RPMI7951 (cell line): ENCODE measurements around the gene CATSPER4. TPM values are rescaled to one million over a fixed set of nuclear protein-coding genes. Genes with fewer than 3 reads are reported as not detected.
"Not testable (repeated sequence)": the region's sequence is repeated elsewhere in the genome, so short reads cannot be mapped to it uniquely, and the experiment has no call there.

Experiments used
- DNase-seq: peaks from one replicate; pipeline ENCODE4 v3.0.0-alpha.2; 2012; ENCODE audit warnings: low read depth
- total RNA-seq: library from RNA; depleted of rRNA; stranded (reverse); fragments of >200 nt; shearing (Covaris generic); gene quantifications from 2 replicates; pipeline ENCODE4 v1.2.3, GENCODE V29; 2014

The CATSPER4 gene
- total RNA-seq, 1 experiment from 2014 or later, result not detected

DNA sequence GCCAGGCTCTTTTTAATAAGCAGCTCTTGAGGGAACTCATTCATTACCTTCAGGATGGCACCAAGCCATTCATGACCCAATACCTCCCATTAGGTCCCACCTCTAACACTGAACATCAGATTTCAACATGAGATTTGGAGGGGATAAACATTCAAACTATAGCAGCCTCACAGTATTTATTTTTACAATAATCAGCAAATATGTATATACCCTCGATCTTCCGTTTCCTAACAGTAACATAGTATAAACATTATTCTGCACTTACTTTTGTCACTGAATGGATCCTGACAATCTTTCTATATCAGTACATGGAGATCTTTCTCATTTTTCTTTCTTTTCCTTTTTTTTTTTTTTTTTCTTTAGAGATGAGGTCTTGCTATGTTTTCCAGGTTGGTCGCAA, 5.4 kb downstream of the CATSPER4 start:
- DNase-seq, result no peak

DNA sequence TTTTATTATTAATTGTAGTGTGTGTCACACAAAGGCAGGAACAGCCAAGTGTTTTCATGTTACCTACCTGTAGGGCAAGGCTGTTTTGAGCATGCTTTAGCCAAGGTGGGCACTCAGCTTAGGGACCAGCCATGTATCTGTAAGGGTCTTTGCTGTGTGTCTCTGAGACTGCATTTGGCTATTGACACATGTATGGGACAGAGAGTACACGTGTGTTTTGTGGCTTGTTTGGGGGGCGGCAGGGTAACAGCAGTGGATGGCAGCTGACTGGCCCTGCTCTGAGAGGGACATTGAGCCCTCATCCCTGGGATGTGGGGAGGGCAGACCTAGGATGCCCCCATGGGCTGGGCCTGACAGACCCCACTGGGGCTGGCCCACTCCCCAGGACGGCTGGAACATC, 6.9 kb downstream of the CATSPER4 start:
- no peak for DNase-seq

DNA sequence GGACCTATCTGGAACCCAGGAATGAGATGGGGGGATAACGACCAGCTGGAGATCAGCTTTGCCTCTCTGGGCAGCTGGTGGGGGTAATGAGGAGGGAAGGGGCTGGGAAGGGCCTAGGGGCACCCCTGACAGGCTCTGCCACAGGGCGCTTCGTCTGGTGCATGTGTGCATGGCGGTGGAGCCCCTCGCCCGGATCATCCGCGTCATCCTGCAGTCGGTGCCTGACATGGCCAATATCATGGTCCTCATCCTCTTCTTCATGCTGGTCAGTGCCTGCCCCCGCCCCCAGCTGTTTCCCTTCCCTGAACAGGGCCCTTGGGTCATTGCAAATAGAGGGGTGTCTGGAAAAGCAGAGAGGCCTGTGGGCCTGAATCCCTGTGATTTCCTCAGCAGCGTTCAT, 7.4 kb downstream of the CATSPER4 start:
- no peak for DNase-seq

DNA sequence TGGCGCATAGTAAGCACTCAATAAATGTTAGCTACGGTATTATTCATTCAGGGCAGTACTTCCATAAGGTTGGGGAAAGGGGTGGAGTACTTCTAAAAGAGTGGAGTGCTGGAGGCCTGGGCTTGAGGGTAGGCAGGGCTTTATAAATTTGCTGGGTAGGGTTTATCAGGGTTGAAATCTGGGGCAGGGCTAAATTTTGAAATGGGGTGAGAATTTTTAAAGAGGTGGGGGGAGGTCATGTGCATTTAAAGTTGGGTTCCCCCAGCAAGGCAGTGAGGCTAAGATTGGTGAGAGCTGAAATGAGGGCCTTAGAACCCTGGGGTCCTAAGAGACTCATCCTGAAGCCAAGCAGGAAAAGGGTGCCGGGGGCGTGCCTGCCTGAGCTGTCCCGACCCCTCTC, 10.0 kb downstream of the CATSPER4 start:
- no peak for DNase-seq

DNA sequence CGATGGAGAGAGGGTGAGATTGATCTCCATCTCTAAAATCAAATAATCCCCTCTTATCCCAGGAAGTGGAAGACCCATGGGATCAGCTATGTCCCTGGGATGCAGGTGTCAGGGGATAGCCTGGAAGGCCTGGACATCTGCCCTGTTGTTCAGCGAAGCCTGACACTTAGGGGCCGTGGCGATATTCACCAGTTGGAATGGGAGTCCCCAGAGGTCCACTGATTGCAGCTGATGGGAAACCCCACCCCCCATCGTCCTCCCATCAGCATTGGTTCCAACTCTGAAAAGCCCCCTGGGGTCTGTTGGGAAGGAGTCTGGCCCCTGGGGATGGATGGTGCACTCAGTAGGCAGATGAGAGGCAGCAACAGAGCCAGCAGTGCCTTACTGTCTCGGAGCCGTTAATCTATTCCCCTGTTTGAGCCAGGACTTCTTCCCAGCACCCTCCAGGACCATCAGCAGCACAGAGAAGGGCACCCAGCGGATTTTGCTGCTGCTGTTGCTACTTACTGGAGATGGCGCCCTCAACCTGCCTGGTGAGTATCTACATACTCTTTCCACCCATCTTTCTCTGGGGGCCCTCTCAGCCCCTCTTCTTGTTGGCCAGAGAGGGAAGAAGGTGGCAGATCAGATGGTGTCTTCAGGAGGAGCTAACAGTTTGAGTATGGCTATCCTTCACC, 13.4 kb downstream of the CATSPER4 start:
- DNase-seq, result no peak

DNA sequence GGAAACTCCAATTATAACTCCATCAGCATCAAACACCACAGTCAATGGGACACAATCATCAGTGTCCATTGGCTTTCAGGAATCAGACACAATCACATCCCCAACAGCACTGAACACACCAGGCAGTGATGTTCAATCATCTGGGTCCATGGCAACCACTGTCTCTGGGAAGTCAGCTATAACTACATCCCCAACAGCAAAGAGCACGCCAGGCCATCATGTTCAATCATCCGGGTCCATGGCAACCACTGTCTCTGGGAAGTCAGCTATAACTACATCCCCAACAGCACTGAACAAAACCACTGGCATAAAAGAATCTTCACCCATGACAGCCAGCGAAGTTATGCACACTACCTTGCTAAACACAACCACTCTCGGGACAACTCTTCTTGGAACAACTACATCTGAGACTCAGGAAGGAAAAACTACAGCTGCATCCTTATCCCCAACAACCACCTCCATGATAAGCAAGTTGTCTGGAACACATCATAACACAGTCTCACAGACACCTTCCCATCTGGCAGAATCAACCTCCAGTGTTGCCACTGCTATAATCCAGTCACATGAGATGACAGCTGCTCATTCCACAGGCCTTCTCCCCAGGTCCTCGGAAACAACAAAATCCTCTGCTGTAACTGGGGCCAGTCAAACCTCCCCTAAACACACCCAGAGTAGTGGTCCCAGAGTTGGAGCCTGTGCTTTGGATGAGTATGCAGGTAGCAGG, 19.9 kb downstream of the CATSPER4 start:
- no peak for DNase-seq

DNA sequence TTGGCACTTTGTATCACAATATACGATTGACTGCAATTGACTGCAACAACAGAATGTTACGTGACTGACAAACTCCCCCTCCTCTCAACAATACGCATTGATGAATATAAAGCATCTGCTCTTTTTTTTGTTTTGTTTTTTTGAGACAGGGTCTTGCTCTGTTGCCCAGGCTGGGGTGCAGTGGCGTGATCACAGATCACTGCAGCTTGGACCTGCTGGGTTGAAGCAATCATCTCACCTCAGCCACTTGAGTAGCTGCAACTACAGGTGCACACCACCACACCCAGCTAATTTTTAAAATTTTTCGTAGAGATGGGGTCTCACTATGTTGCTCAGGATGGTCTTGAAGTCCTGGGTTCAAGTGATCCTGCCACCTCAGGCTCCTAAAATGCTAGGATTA, 22.3 kb downstream of the CATSPER4 start:
- no peak for DNase-seq

DNA sequence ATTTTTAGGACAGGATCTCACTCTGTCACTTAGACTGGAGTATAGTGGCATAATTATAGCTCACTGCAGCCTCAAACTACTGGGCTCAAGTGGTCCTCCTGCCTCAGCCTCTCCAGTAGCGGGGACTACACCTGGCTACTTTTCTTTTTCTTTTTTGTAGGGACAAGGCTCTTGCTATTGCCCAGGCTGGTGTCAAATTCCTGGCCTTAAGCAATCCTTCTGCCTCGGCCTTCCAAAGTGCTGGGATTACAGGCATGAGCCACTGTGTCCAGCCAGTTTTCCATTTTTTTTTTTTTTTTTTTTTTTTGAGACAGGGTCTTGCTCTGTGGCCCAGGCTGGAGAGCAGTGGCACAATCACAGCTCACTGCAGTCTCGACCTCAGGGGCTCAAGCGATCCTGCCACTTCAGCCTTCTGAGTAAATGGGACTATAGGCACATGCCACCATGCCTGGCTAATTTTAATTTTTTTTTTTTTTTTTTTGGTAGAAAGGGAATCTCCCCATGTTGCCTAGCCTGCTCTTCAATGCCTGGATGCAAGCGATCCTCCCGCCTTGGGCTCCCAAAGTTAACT, 23.0 kb downstream of the CATSPER4 start:
- no peak for DNase-seq

DNA sequence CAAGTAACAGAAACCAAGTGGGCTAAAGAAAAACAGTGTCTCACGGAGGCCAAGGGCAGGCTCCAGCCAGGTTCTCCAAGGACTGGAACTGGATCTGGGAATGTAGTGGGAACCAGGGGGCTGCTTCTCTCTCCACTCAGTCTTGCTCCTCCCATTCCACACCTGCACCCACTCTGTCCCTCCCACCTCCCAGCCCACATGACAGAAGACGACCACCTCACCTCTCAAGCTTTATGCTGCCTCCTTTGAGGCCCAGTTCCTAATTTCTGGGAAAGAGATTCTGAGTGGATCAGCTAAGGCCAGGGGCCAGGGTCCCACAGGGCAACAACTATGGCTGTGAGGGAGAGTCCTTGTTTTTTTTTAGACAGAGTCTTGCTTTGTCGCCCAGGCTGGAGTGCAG, 24.8 kb downstream of the CATSPER4 start:
- DNase-seq, result no peak

DNA sequence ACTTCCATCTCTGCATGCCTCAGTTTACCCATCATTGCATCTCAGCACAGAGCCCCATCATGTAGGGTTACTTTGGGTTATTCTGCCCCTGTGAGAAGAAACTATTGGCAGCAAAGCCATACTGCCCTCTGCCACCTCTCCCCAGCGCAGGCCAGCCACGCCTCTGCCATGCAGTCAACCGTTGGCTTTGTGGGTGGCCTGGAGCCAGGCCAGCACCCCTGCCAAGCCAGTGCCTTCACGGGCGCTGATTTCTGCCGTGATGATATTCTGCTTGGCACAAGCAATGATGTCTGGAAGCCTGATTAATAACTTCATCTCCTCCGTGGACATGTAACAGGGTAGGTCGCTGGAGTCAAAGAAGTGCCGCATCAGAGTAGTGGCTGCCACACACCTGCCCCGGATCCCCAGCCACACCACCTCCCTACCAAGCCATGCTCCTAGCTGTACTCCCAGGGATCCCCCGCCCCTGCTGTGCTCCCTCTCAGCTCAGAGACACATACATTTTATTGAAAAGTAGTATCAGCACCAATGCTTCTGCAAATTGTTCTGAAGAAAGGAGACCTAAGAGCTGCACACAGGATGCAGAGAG, 28.6 kb downstream of the CATSPER4 start:
- DNase-seq, result no peak

DNA sequence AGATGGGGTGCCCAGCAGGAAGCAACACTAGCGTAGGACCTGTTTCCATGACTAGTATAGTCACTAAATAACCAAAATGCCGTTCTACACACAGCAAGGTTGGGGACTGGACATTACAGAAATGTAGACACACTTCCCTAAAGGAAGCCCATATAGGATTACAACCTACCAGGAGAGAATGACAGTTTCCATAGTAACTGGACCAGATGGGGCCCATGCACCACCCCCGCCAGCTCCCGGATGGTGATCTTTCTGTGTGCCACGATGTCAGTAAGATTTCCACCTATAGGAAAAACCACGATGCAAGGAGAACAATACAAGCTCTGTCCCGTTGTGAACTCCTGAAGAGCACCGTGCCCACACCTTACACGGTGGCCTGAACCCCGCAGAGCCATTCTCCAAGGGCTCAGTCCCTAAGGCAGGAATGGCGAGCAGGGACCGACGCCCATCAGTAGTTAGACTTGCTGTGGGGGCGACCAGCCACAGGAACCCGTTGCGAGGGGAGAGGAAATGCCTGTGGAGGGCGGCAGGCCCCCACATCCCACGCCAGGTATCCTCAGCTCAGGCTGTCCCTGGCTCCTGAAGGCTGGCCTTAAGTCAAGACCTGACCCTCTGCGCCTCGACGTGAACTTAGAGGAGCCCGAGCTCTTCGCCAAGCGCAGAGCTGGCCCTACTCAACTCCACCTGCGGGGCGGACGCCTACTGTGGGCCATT, 30.0 kb downstream of the CATSPER4 start:
- DNase-seq, result no peak

DNA sequence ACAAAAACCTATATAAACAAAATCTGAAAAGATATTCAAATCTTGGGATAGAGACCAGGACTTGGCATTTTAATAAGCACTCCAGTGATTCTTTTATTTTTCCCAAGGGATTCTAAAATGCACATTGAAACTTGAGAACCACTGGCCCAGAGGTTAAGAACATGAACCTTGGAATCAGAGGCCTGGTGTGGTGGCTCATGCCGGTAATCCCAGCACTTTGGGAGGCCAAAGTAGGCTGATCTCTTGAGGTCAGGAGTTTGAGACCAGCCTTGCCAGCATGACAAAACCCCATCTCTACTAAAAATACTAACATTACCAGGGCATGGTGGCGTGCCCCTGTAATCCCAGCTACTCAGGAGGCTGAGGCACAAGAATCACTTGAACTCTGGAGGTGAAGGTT, 30.7 kb downstream of the CATSPER4 start:
- no peak for DNase-seq

DNA sequence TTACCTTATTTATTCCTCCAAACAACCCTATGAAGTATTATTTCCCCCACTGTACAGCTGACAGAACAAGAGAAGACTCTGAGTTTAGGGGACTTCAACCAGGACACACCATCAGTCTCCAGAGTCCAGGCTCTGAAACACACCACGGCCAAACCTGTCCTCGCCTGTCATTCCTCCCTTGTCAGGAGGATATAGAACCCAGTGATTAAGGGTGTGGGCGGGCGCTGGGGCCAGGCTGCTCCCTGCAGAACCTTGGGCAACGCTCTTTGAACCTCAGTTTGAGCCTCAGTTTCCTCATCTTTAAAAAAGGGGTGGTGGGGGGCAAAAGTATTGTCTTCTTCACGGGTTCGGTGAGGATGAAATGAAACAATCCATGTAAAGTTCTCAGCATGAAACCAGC, 34.2 kb downstream of the CATSPER4 start:
- DNase-seq, result no peak

DNA sequence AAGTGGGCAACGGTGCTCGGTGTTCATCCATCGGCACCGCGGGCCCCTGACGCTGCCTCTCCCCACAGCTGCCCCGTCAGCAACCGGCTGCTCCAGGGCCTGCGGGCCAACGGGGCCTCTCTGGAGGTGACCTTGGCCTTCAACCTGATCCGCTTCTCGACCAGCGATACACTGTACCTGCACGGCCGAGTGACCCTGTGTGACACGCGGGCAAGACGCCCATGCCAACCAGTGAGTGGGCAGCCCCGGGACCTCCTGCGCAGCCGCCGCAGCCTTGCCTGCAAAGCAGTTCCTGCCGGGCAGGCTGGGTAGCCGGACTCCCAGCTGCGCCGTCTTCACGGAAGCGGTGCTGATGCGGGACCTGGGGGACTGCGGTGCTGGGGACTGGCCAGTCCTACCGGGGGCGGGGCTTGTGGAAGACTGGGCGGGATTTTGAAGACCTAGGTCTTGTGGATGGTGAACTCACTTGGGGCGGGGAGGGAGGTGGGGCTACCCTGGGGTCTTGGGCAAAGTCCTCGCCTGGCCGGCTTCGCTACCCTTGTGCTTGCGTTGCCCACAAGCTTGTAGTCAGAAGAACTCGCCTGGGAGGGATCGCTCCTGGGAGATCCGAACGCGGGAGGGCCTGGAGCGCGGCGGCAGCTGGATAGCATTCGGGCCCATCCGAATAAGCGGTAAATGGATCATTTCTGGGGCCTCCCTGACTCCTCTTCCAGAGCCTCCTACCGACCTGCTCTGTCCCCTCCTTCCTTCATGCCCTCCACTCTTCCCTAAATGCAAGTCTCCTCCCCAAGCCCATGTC, 34.8 kb downstream of the CATSPER4 start:
- DNase-seq, result peak; percentile 28

DNA sequence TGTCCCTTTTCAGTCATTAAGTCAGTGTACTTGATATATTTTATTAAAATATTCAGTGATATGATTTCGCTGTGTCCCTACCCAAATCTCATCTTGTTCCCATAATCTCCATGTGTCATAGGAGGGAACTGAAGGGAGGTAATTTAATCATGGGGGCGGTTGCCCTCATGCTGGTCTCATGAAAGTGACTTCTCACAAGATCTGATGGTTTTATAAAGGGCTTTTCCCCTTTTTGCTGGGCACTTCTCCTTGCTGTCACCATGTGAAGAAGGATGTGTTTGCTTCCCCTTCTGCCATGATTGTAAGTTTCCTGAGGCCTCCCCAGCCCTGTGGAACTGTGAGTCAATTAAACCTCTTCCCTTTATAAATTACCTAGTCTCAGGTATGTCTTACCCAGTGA, 40.3 kb downstream of the CATSPER4 start:
- not testable (repeated sequence) for DNase-seq

DNA sequence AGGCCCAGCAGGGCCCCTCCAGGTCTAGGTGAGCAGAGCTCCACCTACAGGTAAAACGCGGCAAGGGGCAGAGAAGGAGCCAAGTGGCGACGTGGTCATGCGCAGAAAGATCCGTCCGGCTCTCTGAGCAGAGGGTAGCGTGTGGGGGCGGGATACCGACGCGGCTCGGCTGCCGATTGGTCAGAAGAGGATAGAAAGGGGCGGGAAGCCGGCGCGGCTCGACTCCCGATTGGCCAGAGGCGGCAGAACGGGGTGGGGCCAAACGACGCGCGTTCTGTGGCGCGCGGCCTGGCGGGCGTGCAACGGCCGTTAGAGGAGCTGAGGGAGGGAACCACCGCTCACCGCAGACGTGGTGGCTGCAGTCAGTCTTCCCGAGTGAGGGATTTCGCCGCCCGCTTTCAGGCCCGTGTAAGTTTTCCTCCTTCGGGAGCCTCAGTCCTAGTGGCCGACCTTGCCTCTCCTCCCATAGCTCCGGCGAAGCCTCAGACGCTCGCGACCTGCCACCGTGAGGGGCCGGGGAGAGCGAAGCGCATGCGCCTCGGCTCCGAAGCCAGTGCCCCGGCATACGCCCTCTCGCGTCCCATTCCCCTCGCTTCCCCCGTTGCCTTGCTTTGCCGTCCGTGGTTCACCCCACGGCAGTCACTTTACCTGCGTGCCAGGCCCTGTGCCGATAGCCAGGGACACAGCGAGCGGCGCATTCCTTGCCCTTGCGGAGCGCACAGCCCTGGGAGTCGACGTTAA, 43.7 kb downstream of the CATSPER4 start, which contains the start of gene CEP85:
CEP85 (plus strand) TSS at position 298 of the 741 bp plus-strand sequence. CDS start 5,584 bp downstream, outside the sequence.
- DNase-seq, result peak; percentile 93

DNA sequence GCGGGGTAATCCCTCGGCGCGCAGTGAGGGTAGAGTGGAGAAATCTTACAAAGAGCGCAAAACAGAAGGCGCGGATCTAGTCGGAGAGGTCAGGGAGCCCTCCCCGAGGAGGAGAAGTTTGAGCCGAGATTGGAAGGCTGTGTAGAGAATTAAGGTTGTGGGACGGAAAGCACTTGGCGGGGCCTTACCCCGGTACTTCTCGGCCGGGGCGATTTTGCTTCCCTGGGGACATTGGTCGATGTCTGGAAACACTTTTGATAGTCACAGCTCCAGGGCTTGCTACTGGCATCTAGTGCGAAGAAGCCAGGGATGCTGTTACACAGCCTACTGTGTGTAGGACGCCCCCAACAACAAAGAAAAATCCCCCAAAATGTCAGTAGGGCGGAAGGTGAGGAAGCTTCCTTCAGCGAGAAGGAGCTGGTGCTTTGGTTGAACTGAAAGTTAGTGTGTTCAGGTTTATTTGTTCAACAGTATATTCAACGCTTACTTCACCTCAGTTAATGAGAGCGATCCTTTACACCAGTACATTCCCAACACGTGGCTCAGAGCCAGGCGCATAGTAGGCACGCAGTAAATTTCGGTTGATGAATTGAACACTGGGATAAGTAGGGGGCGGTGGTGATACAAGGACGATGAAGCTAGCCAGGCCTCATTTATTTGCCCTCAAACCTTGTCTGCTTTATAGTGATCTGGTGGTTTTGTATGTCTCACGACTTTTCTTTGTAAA, 44.4 kb downstream of the CATSPER4 start:
- peak; percentile 39 for DNase-seq

DNA sequence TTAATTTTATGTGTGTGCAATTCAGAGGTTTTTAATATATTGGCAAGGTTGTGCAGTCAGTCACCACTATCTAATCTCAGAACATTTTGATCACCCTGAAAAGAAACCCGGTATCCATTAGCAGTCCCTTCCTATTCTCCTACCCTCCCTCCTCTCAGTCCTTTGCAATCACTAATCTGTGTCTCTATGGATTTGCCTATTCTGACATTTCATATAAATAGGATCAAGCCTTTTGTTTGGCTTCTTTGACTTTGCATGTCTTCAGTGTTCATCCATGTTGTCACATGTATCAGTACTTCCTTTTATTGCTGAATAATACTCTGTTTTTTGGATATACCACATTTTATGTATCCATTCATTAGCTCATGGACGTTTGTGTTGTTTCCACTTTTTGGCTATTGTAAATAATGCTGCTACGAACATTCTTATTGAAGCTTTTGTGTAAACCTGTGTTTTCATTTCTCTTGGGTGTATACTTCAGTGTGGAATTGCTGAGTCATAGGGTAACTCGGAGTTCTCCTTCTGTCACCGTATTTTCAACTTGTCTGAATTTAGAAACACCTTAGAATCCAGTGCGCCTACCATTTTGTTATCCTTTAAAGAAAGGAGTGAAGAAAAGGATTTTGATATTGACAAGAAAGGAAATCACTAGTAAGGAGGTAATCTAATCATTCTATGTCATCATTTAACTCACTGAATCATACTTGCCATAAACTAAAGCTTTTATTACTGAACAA, 47.0 kb downstream of the CATSPER4 start:
- peak; percentile 44 for DNase-seq

DNA sequence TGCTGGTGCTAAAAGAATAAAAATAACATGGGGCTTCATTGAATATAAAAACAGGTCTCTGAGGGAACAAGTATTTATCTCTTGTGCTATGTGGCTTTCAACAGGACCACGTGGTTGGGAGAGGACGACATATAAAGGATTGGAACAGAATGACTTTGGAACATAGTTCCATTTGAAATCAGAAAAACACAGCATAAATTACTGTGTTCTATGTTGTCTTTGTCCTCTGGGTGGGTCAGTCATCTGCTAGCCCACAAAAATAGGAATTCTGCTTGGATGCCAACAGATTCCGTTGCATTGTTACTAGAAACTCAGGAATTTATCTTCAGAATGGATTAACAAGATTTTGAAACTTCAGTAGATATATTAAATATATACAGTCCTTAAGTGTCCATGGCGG, 49.5 kb downstream of the CATSPER4 start:
- no peak for DNase-seq
